ENCODE data around the gene STK17B. TPM values are rescaled to one million over a fixed set of nuclear protein-coding genes. Genes with fewer than 3 reads are reported as not detected.

STK17B gene
- total and polyA plus RNA-seq, 2 of the 13 experiments (the other 11 are each of a cell fraction or from before 2014, with no cell fraction given): 1.6 to 4.5 TPM

DNA sequence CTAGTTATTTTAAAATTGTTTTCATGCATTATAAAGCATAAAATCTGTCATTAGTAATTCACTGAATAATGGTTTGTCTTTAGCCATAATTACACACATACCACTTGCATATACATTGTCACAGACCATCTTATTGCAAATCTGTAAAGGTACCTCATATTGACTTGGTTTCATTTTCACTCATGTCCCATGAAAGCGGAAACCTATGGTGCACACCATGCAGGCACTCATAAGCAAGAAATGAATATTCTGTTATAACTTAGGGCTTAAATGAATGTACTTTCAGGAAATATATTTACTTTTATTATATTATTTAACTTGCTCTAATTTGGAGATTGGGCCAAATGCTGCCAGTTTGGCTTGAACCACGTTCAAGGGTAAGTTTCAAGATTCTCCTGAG is 29.2 kb upstream of the STK17B start:
- no peaks in the 10 kb centered on the region for H3K4me1 ChIP-seq (ENCODE audit: insufficient read depth, low read length)
- H3K4me3 ChIP-seq (replicated peaks in 1 of 3; ENCODE audit: insufficient read depth in 1 of 3, low read depth in 2 of 3, low read length in 3 of 3): no peak overlapping the region
- DNase-seq (ENCODE audit: low spot score) (no peak), ATAC-seq (no peak), FAIRE-seq (no peak)
- no peaks in the 10 kb centered on the region for H4K20me1 ChIP-seq (ENCODE audit: insufficient read depth, low read length)
- ChIA-PET CTCF (ENCODE audit: low intra/inter-chr PET ratio, low total read pairs) (no interaction called here), POLR2A (no interaction called here)
- WGBS (ENCODE audit: low lambda C conversion rate): 29% methylated on average over 2 of the region's 2 CpGs
- no peaks in the 10 kb centered on the region; a peak in 1 of 5 replicates for H3K27me3 ChIP-seq (ENCODE audit: control insufficient read depth in 1 of 2, insufficient read depth in 2 of 2, low read length in 2 of 2)
- BruUV-seq (replicated peaks): no TSS peak
- no peaks in the 10 kb centered on the region for H3K9me3 ChIP-seq (ENCODE audit: low read length)
- no peak overlapping the region for H3K9ac ChIP-seq (ENCODE audit: insufficient read depth, low read depth, low read length)
- H2AFZ ChIP-seq (ENCODE audit: low read length): no peak overlapping the region
- intact Hi-C loops (cut with micrococcal nuclease; ENCODE audit: unreplicated experiment) (no loop called here), in situ Hi-C loops (cut with HindIII; ENCODE audit: extremely low pct_ligation_motif_present, low pct_unique_long_range_greater_than_20kb) (no loop called here)
- no peaks in the 10 kb centered on the region for H3K36me3 ChIP-seq (replicated peaks in 1 of 2; ENCODE audit: control insufficient read depth in 1 of 2, insufficient read depth in 2 of 2, low read length in 2 of 2)
- no peaks in the 10 kb centered on the region for H3K79me2 ChIP-seq (ENCODE audit: insufficient read depth, low read length)
- H3K27ac ChIP-seq (ENCODE audit: extremely low read length, insufficient read depth, low read length): no peak overlapping the region
- TF ChIP-seq STAG1 (CRISPR knock-in tag; IDR thresholded peaks at IDR 0.05): no peak
- no peak for TF ChIP-seq ZNF431 (CRISPR knock-in tag; IDR thresholded peaks at IDR 0.05; ENCODE audit: borderline replicate concordance, low read depth)
- TF ChIP-seq ARID3A (IDR thresholded peaks at IDR 0.05; ENCODE audit: low read depth, low read length): no peak
- no peak for TF ChIP-seq ADNP (CRISPR knock-in tag; IDR thresholded peaks at IDR 0.05)
- no peak for TF ChIP-seq ZNF224 (CRISPR knock-in tag; IDR thresholded peaks at IDR 0.05)
- TF ChIP-seq BHLHE40 (IDR thresholded peaks at IDR 0.05; ENCODE audit: low read length): no peak
- H3K4me2 ChIP-seq (ENCODE audit: low read depth, low read length): no peak overlapping the region

- CTCF ChIA-PET (ENCODE audit: low intra/inter-chr PET ratio, low total read pairs): no interaction called here
- POLR2A ChIA-PET: no interaction called here
- Histone ChIP-seq H3K4me1 (ENCODE audit: insufficient read depth, low read length) (no peaks in the 10 kb centered on the region), H3K27ac (ENCODE audit: extremely low read length, insufficient read depth, low read length) (no peak overlapping the region), H4K20me1 (ENCODE audit: insufficient read depth, low read length) (no peaks in the 10 kb centered on the region), H3K9me3 (ENCODE audit: low read length) (no peaks in the 10 kb centered on the region), H3K79me2 (ENCODE audit: insufficient read depth, low read length) (no peaks in the 10 kb centered on the region), H2AFZ (ENCODE audit: low read length) (no peak overlapping the region), H3K4me3 (replicated peaks in 1 of 3; ENCODE audit: insufficient read depth in 1 of 3, low read depth in 2 of 3, low read length in 3 of 3) (no peak overlapping the region), H3K36me3 (replicated peaks in 1 of 2; ENCODE audit: control insufficient read depth in 1 of 2, insufficient read depth in 2 of 2, low read length in 2 of 2) (no peaks in the 10 kb centered on the region), H3K4me2 (ENCODE audit: low read depth, low read length) (no peak overlapping the region), H3K27me3 (ENCODE audit: control insufficient read depth in 1 of 2, insufficient read depth in 2 of 2, low read length in 2 of 2) (no peaks in the 10 kb centered on the region; a peak in 1 of 5 replicates), H3K9ac (ENCODE audit: insufficient read depth, low read depth, low read length) (no peak overlapping the region)
- no peak for ATAC-seq
- no peak for FAIRE-seq
- intact Hi-C loops (cut with micrococcal nuclease; ENCODE audit: unreplicated experiment) (no loop called here), in situ Hi-C loops (cut with HindIII; ENCODE audit: extremely low pct_ligation_motif_present, low pct_unique_long_range_greater_than_20kb) (no loop called here)
- DNase-seq (ENCODE audit: low spot score): no peak
- BruUV-seq (replicated peaks): no TSS peak
- WGBS (ENCODE audit: low lambda C conversion rate): 2% methylated on average over 4 of the region's 4 CpGs
- no peak for TF ChIP-seq ZNF383 (CRISPR knock-in tag; IDR thresholded peaks at IDR 0.05; ENCODE audit: borderline replicate concordance)
- TF ChIP-seq SKI (IDR thresholded peaks at IDR 0.05; ENCODE audit: partially characterized antibody): no peak
- no peak for TF ChIP-seq ZNF567 (CRISPR knock-in tag; IDR thresholded peaks at IDR 0.05; ENCODE audit: borderline replicate concordance)
- TF ChIP-seq U2AF1 (optimal IDR thresholded peaks at IDR 0.05; ENCODE audit: low read depth, low read length): no peak
- no peak for TF ChIP-seq SMARCE1 (IDR thresholded peaks at IDR 0.05; ENCODE audit: borderline replicate concordance)
- TF ChIP-seq NRL (CRISPR knock-in tag; IDR thresholded peaks at IDR 0.05; ENCODE audit: borderline replicate concordance): no peak
- TF ChIP-seq SRY (CRISPR knock-in tag; IDR thresholded peaks at IDR 0.05): no peak
- TF ChIP-seq E2F1 (CRISPR knock-in tag; IDR thresholded peaks at IDR 0.05): no peak
- TF ChIP-seq ZNF660 (CRISPR knock-in tag; IDR thresholded peaks at IDR 0.05; ENCODE audit: borderline replicate concordance, low read depth): no peak
- TF ChIP-seq IRF2 (CRISPR knock-in tag; IDR thresholded peaks at IDR 0.05): no peak
- no peak for TF ChIP-seq CENPX (CRISPR knock-in tag; IDR thresholded peaks at IDR 0.05)
- no peak for TF ChIP-seq ZSCAN25 (CRISPR knock-in tag; IDR thresholded peaks at IDR 0.05)
- no peak for TF ChIP-seq ZNF160 (CRISPR knock-in tag; IDR thresholded peaks at IDR 0.05)
Observed at GRCh38 chr2:196195758-196196157, 24.4 kb upstream of the STK17B start.

Data from HepG2 (cell line).